Mononuclear cell (primary cell): Measurements from ENCODE around the gene TROAP. TPM values are rescaled to one million over a fixed set of nuclear protein-coding genes. Genes with fewer than 3 reads are reported as not detected.

Experiments used
- total RNA-seq: library from RNA; depleted of rRNA; stranded (reverse); fragments of >200 nt; gene quantifications from one replicate; pipeline ENCODE4 v1.2.3, GENCODE V29; 2012

The TROAP gene
- total RNA-seq, 1 donor, result 0.31 TPM

Other genes starting within 250 kb of the TROAP start
- gene DHH, start 228.5 kb upstream of the TROAP start, total RNA-seq, result 0.21 TPM
- 133 TPM for gene LMBR1L, start 212.4 kb upstream of the TROAP start, total RNA-seq
- 216 TPM for gene TUBA1B, start 191.9 kb upstream of the TROAP start, total RNA-seq
- gene TUBA1A, start 134.2 kb upstream of the TROAP start, total RNA-seq, result 285 TPM
- 52.3 TPM for gene TUBA1C, start 58.2 kb upstream of the TROAP start, total RNA-seq
- not detected for gene PRPH, start 28.1 kb upstream of the TROAP start, total RNA-seq
- 0.10 TPM for gene C1QL4, start 13.9 kb downstream of the TROAP start, total RNA-seq
- gene DNAJC22, start 23.6 kb downstream of the TROAP start, total RNA-seq, result not detected
- gene SPATS2, start 44.2 kb downstream of the TROAP start, total RNA-seq, result 5.2 TPM
- gene KCNH3, start 215.8 kb downstream of the TROAP start, total RNA-seq, result 2.1 TPM
- gene MCRS1, start 244.9 kb downstream of the TROAP start, total RNA-seq, result 28.1 TPM